HG03103 (cell line): Measurements from ENCODE around the gene ABCA1.

Source experiments
- ATAC-seq: cut with Tn5 transposase; IDR thresholded peaks from one replicate; pipeline ENCODE4 v1.9.1; 2021; ENCODE audit warnings: low read depth; ENCODE audit not compliant: unreplicated experiment

Gene ABCA1

GRCh38 chr9:104850786-104851545 is 77.0 kb downstream of the ABCA1 start:
- no peak for ATAC-seq

- ATAC-seq, result no peak
Measured at GRCh38 chr9:104849023-104849422, 78.9 kb downstream of the ABCA1 start.

- no peak for ATAC-seq
Measured at GRCh38 chr9:104844710-104845109, 83.2 kb downstream of the ABCA1 start.

- no peak for ATAC-seq
Measured at GRCh38 chr9:104843644-104844240, 84.2 kb downstream of the ABCA1 start.

- no peak for ATAC-seq
Measured at GRCh38 chr9:104842698-104843097, 85.3 kb downstream of the ABCA1 start.

GRCh38 chr9:104841601-104842141 is 86.3 kb downstream of the ABCA1 start:
- no peak for ATAC-seq

GRCh38 chr9:104838958-104839357 is 89.0 kb downstream of the ABCA1 start:
- ATAC-seq, result no peak

- no peak for ATAC-seq
Measured at GRCh38 chr9:104836767-104837166, 91.2 kb downstream of the ABCA1 start.

GRCh38 chr9:104836235-104836634 is 91.7 kb downstream of the ABCA1 start:
- no peak for ATAC-seq

- no peak for ATAC-seq
Measured at GRCh38 chr9:104835161-104835560, 92.8 kb downstream of the ABCA1 start.

- ATAC-seq, result no peak
Measured at GRCh38 chr9:104833696-104834095, 94.3 kb downstream of the ABCA1 start.

- no peak for ATAC-seq
Measured at GRCh38 chr9:104831681-104832080, 96.3 kb downstream of the ABCA1 start.

GRCh38 chr9:104826911-104827310 is 101.0 kb downstream of the ABCA1 start:
- ATAC-seq, result no peak

- no peak for ATAC-seq
Measured at GRCh38 chr9:104826079-104826775, 101.7 kb downstream of the ABCA1 start.

GRCh38 chr9:104820336-104820735 is 107.6 kb downstream of the ABCA1 start:
- ATAC-seq, result no peak

- ATAC-seq, result no peak
Measured at GRCh38 chr9:104819033-104819432, 108.9 kb downstream of the ABCA1 start.

GRCh38 chr9:104817437-104817836 is 110.5 kb downstream of the ABCA1 start:
- no peak for ATAC-seq

GRCh38 chr9:104815851-104816565 is 111.9 kb downstream of the ABCA1 start:
- ATAC-seq, result no peak

GRCh38 chr9:104810421-104811339 is 117.3 kb downstream of the ABCA1 start:
- no peak for ATAC-seq
